ENCODE results near the gene RFNG.

DNA sequence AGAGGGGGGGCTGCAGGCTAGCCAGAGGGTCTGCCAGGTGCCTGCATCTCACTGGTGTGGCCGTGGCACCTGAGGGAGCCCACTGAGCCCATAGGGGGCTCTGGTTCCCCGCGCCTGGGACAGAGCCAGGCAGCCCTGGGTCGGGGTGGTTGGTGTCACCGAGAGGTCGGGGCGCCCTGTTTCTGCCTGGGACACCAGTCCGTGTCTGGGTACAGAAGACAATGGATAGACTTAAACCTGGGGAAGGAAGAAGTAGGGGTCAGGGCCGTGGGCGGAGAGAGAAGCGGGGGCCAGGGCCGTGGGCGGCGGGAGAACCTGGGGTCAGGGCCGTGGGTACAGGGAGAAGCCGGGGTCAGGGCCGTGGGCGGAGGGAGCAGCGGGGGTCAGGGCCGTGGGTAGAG, 3.0 kb downstream of the RFNG start:
- TF ChIP-seq, protein P1, sequence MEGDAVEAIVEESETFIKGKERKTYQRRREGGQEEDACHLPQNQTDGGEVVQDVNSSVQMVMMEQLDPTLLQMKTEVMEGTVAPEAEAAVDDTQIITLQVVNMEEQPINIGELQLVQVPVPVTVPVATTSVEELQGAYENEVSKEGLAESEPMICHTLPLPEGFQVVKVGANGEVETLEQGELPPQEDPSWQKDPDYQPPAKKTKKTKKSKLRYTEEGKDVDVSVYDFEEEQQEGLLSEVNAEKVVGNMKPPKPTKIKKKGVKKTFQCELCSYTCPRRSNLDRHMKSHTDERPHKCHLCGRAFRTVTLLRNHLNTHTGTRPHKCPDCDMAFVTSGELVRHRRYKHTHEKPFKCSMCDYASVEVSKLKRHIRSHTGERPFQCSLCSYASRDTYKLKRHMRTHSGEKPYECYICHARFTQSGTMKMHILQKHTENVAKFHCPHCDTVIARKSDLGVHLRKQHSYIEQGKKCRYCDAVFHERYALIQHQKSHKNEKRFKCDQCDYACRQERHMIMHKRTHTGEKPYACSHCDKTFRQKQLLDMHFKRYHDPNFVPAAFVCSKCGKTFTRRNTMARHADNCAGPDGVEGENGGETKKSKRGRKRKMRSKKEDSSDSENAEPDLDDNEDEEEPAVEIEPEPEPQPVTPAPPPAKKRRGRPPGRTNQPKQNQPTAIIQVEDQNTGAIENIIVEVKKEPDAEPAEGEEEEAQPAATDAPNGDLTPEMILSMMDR (IDR thresholded peaks at IDR 0.05) = no peak
- TF ChIP-seq HEYL (CRISPR knock-in tag; IDR thresholded peaks at IDR 0.05) (no peak), MAFK (IDR thresholded peaks at IDR 0.05; ENCODE audit: partially characterized antibody) (no peak), MAZ (IDR thresholded peaks at IDR 0.05; ENCODE audit: borderline replicate concordance, low read depth, low read length) (no peak), JUN (IDR thresholded peaks at IDR 0.05) (no peak), CEBPB (IDR thresholded peaks at IDR 0.05) (no peak), POLR2A (IDR thresholded peaks at IDR 0.05; ENCODE audit: low read length) (no peak), NR3C1 (IDR thresholded peaks at IDR 0.05) (no peak), EP300 (IDR thresholded peaks at IDR 0.05) (no peak), ZFP36 (IDR thresholded peaks at IDR 0.05; ENCODE audit: borderline replicate concordance, partially characterized antibody) (no peak), POLR2AphosphoS2 (conservative IDR thresholded peaks at IDR 0.05; ENCODE audit: low read length) (no peak), TP53 (CRISPR knock-in tag; IDR thresholded peaks at IDR 0.05) (no peak), REST (IDR thresholded peaks at IDR 0.05) (no peak), RCOR1 (IDR thresholded peaks at IDR 0.05; ENCODE audit: low read depth, low read length) (no peak)

All from A549 (cell line).